Fibroblast of villous mesenchyme (primary cell): Measurements from ENCODE around the gene SLC35G2. TPM values are rescaled to one million over a fixed set of nuclear protein-coding genes. Genes with fewer than 3 reads are reported as not detected.
"Not testable (repeated sequence)": the region's sequence is repeated elsewhere in the genome, so short reads cannot be mapped to it uniquely, and the experiment has no call there.

Experiments used
- DNase-seq: peaks from one replicate; pipeline ENCODE4 v3.0.0-alpha.2; 2010; ENCODE audit warnings: low read depth
- H3K4me3 ChIP-seq: 2 replicates; pipeline ENCODE4 v1.5.1; 2011; ENCODE audit warnings: low read depth, mild to moderate bottlenecking, low read length
- total RNA-seq: library from RNA; depleted of rRNA; stranded (reverse); fragments of >200 nt; gene quantifications from 2 replicates; pipeline ENCODE4 v1.2.3, GENCODE V29; 2012
- TF ChIP-seq, protein P1 (sequence below): IDR thresholded peaks from 2 replicates; pipeline ENCODE4 v1.5.1; 2012; ENCODE audit warnings: low read depth, mild to moderate bottlenecking, low read length; ENCODE audit not compliant: insufficient read depth

Gene SLC35G2
- total RNA-seq, 1 donor: 17.3 TPM

GRCh38 chr3:136899622-136900158 is 80.8 kb downstream of the SLC35G2 start:
- TF ChIP-seq, protein P1, sequence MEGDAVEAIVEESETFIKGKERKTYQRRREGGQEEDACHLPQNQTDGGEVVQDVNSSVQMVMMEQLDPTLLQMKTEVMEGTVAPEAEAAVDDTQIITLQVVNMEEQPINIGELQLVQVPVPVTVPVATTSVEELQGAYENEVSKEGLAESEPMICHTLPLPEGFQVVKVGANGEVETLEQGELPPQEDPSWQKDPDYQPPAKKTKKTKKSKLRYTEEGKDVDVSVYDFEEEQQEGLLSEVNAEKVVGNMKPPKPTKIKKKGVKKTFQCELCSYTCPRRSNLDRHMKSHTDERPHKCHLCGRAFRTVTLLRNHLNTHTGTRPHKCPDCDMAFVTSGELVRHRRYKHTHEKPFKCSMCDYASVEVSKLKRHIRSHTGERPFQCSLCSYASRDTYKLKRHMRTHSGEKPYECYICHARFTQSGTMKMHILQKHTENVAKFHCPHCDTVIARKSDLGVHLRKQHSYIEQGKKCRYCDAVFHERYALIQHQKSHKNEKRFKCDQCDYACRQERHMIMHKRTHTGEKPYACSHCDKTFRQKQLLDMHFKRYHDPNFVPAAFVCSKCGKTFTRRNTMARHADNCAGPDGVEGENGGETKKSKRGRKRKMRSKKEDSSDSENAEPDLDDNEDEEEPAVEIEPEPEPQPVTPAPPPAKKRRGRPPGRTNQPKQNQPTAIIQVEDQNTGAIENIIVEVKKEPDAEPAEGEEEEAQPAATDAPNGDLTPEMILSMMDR: no peak
- no peak for DNase-seq
- no peak overlapping the region for H3K4me3 ChIP-seq

DNA sequence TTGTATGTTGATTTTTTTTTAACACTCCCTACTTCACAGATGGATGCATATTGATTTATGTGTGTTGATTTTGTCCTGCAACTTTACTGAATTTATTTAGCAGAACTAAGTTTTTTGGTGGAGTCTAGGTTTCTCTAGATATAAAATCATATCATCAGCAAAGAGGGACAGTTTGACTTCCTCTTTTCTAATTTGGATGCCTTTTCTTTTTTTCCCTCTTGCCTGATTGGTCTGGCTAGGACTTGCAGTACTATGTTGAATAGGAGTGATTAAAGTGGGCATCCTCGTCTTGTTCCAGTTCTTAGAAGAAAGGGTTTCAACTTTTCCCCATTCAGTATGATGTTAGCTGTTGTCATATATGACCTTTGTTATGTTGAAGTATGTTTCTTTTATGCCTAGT is 81.8 kb downstream of the SLC35G2 start:
- H3K4me3 ChIP-seq, DNase-seq: not testable (repeated sequence)

GRCh38 chr3:136901391-136901790 is 82.5 kb downstream of the SLC35G2 start:
- H3K4me3 ChIP-seq: no peak overlapping the region
- TF ChIP-seq, protein P1: no peak
- no peak for DNase-seq

DNA sequence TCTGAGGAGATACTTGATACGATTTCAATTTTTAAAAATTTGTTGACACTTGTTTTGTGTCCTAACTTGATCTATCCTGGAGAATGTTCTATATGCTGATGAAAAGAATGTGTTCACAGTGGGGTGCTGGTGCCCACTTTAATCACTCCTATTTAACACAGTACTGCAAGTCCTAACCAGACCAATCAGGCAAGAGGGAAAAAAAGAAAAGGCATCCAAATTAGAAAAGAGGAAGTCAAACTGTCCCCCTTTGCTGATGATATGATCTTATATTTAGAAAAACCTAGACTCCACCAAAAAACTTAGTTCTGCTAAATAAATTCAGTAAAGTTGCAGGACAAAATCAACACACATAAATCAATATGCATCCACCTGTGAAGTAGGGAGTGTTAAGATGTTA is 83.6 kb downstream of the SLC35G2 start:
- not testable (repeated sequence) for H3K4me3 ChIP-seq, DNase-seq

DNA sequence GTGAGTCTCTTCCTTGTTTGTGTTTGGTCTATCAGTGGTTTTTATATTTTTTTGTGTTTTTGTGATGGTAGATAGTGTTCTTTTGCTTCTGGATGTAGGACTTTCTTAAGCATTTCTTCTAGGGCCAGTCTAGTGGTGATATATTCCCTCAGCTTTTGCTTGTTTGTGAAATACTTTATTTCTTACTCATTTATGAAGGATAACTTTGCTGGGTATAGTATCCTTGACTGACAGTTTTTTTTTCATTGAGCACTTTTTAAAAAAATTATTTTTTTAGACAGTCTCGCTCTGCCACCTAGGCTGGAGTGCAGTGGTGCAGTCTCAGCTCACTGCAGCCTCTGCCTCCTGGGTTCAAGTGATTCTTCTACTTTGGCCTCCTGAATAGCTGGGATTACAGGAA is 85.0 kb downstream of the SLC35G2 start:
- TF ChIP-seq, protein P1: no peak
- no peak for DNase-seq
- H3K4me3 ChIP-seq: no peak overlapping the region

DNA sequence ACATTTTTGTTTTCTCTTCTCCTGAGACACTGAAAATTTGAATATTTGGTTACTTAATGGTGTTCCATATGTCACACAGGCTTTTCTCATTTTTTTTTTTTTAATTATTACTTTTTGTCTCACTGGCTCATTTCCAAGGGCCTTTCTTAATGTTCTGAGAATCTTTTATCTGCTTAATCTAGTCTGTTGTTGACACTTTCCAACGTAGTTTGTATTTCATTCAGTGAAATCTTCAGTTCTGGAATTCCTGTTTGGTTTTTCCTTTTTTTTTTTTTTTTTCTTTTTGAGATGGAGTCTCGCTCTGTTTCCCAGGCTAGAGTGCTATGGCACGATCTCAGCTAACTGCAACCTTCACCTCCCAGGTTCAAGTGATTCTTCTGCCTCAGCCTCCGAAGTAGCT is 85.8 kb downstream of the SLC35G2 start:
- DNase-seq: no peak
- H3K4me3 ChIP-seq: no peak overlapping the region
- TF ChIP-seq, protein P1: no peak

Other genes starting within 250 kb of the SLC35G2 start
- 37.7 and 52.7 TPM in 2 replicates for gene STAG1, start 66.7 kb upstream of the SLC35G2 start, total RNA-seq
- 47.0 and 66.1 TPM in 2 replicates for gene NCK1, start 43.1 kb downstream of the SLC35G2 start, total RNA-seq
- gene IL20RB, start 138.9 kb downstream of the SLC35G2 start, total RNA-seq: 1.6 and 2.2 TPM in 2 replicates